AG08396 (cell line): ENCODE measurements around the gene C16orf78.

ENCODE experiments used
- DNase-seq: peaks from one replicate; pipeline ENCODE4 v3.0.0; 2012; ENCODE audit warnings: low spot score, mixed read lengths

C16orf78 gene

GRCh38 chr16:49395021-49395420 lies 21.4 kb downstream of the C16orf78 start:
- no peak for DNase-seq

- DNase-seq, result no peak
Observed at GRCh38 chr16:49396206-49396720, 22.7 kb downstream of the C16orf78 start.

DNA sequence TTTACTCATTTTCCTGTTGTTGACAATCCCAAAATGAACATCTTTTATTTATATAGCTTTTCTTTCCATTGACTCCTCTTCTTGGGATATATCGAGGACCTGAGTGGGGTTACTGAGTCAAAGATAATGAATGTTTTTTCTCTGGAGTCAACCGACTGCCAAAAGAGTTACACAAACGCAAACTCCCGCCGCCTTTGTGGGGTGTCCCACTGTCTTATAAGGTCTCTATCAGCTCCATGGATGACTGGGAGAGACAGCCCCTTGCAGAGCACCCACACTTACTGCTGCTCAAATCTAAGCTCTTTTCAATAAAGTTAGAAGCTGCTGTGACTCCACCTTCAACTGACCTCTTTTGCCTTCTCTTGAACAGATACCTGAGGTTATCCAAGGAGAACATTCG lies 25.2 kb downstream of the C16orf78 start:
- DNase-seq, result no peak

DNA sequence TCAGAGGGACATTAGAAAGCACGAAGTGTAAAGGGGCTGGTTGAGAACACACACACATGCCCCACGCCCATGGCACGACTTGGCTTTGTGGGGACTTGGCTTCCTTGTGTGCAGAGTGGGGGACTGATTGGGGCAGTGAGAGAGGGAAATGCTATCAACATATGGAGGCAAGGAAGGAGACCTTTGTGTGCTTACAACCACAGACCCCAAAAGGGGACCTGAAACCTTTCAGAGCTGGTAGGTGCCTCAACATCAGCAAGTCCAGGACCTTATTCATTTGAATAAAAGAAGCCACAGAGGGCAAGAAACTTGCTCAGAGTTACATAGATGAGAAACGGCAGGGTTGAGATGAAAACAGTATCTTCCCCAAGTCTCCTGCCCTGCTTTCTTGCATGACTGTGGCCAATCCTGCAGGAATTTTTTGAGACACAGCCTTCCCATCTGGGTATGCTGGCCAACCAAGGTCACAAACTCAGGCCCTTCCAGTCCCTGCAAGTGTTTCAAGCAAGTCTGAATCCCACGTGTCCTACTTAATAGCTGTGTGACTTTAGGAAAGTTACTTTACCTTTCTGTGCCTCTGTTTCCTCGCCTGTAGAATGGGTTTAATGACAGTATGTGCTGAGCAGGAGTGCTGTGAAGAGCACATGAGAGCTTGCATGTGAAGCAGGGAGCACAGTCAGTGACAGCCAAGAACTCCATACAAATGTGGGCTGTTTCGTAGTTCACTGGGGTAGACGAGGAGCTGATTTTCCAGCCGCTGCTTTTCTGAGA lies 26.2 kb downstream of the C16orf78 start:
- no peak for DNase-seq

GRCh38 chr16:49400611-49401010 lies 27.0 kb downstream of the C16orf78 start:
- no peak for DNase-seq

- DNase-seq, result no peak
Observed at GRCh38 chr16:49405123-49405522, 31.5 kb downstream of the C16orf78 start.

GRCh38 chr16:49405530-49405929 lies 31.9 kb downstream of the C16orf78 start:
- DNase-seq, result no peak

DNA sequence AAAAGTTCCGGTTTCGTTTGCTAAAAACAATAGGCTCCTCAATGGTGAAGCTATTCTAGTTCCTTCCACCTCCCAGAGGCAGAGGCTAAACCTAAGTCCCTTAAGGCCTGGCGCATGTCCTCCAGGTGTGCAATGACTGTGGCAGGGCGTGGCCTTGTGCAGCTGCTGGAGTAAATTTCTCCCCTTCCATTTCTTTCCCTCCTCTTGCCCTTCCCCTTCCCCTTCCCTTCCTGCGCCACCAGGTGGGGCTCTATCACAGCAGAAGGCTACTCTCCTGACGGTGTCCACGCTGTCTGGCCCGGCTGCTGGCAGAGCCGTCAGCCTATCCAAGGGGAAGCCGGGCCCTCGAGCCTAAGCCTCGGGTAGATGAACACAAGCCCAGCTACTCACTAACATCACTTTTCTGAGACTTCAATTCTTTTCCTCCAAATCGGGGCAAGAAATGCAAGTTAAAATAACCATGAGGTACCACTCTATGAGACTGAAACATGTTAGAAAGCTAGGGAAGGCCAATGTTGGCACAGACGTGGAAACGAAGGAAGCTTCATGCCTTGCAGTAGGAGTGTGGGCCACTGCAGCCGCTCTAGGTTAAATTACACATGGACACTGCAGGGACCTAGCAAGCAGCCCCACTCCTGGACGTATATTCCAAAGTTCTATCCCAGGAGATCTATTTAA lies 34.4 kb downstream of the C16orf78 start:
- peak; percentile 69 for DNase-seq

DNA sequence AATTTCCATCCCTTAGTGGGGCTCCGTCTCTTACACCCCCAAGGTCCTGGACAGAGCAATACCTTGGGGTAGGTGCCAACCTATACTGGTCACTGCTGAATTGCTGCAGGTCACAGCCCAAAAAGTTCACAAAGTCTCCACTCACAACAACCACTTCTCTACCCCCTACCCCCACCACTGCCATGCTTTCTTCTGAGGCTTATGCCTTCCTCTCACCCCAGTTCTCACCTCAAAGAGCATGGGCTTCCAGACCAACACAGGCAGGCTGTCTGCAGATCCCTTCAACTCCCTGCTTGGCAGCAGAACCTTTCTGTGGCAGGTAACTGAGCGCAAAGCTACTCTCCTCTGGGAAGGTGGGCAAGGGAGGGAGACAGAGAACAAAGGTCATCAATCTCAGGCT lies 35.5 kb downstream of the C16orf78 start:
- no peak for DNase-seq

DNA sequence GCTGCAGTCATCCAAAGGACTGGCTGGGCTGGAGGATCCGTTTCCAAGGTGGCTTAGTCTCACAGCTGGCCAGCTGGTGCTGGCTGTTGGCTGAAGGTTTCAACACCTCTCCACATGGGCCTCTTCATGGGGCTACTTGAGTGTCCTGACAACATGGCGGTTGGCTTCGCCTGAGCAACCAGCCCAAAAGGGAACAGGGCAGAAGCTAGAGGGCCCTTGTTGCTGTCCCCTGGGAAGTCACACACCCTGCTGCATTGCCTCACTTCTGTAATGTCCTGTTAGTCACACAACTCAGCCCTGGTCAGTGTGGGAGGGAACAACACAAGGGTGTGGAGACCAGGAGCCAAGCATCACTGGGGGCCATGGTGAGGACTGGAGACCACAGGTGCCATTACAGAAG lies 36.6 kb downstream of the C16orf78 start:
- no peak for DNase-seq

DNA sequence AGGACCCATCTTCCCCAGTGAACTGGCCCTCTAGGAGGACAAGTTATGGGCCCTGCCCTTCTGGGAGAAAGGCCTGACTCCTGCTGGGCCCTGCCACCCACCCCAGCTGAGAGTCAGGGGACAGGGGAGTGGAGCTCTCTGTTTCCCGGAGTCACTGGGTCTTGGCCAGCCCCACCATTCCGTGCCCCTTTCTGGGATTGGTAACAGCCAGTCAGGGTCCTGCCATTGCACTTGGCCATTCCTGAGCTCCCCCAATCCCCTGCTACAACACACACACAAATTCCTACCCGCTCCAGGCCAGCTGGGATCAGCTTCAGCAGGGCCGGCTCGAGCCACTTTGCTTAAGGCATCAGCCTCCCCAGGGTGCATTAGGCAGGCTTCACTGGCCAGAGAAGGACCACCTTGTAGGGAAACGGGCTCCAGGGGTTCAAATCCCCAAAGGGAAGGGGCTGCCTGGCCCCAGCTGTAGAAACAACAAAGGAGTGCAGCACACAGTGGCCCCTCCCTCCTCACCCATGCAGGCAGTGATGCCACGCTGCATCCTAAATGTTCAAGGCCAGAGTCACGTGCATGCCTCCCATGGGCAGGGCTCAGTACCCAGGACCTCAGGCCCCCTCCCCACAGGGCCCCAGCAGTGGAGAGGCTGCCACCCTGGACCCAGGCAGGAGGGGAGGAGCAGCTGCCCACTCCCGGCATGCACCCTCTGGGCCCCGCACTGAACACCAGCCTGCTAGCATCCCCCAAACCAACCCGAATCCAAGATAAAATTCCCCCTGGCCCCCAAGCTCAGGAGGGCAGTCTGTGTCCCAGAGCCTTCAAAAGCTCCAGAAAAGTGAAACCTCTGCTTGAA lies 37.7 kb downstream of the C16orf78 start:
- no peak for DNase-seq

- no peak for DNase-seq
Observed at GRCh38 chr16:49414671-49415070, 41.1 kb downstream of the C16orf78 start.

DNA sequence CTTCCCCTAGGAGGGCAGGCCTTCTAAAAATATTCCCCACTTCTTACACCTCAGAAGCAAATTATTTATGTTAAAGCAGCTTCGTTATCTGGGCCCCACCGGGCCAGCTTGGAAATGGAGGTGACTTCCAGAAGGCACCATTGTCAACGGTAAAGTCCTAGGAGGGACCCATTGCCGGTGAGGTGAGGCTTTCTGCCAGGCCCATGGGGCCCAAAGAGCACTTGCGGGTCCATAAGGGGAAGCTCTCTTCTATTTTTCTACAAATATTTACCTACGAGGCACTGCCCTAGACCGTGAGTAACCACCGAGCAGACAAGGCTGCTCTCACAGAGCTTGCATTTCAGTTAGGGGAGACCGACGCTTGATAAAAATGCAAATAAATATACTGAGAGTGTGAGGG lies 41.5 kb downstream of the C16orf78 start:
- DNase-seq, result no peak

- DNase-seq, result no peak
Observed at GRCh38 chr16:49416001-49416675, 42.5 kb downstream of the C16orf78 start.

GRCh38 chr16:49417354-49417753 lies 43.8 kb downstream of the C16orf78 start:
- DNase-seq, result no peak

DNA sequence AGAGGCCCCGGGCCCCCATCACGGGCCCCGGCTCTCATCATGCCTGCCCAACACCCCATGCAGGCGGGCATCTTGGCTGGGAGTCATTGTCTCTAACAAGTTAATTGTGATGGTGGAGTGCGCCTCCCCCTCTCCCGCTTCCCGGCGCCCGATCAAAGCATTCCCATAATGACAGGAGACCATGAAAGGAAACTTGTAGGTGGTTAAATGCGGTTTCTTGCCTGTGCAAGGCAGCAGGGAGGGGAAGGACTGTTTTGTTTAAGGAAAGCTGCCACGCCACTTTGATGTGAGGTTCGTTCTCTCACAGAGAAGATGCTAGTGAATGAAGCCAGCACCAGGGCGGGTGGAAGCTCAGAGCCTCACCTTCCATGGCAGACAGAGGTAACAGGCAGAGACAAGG lies 45.4 kb downstream of the C16orf78 start:
- no peak for DNase-seq

GRCh38 chr16:49419862-49420261 lies 46.3 kb downstream of the C16orf78 start:
- no peak for DNase-seq

- no peak for DNase-seq
Observed at GRCh38 chr16:49422896-49423295, 49.3 kb downstream of the C16orf78 start.

DNA sequence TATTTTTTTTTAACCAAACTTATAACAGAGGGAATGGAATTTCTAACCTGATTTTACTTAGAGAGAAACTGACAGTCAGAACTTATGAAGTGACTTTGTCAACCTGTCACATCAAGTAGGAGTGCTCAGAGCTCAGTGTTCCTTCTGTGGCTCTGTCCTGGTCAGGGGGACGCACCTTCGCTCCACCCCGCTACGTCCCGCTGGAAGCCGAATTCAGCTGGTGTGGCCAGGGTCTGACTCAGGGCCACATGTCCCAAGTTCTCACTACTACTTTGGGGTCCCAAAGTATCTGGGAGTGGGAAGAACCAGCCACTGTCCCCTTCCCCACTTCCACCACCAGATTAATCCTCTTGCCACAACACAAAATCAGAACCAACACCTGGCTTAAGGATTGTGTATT lies 51.4 kb downstream of the C16orf78 start:
- no peak for DNase-seq

- no peak for DNase-seq
Observed at GRCh38 chr16:49427771-49428170, 54.2 kb downstream of the C16orf78 start.

- no peak for DNase-seq
Observed at GRCh38 chr16:49428808-49429207, 55.2 kb downstream of the C16orf78 start.

- no peak for DNase-seq
Observed at GRCh38 chr16:49431040-49431439, 57.4 kb downstream of the C16orf78 start.
